Measurements from ENCODE around the gene ANXA1. TPM values are rescaled to one million over a fixed set of nuclear protein-coding genes. Genes with fewer than 3 reads are reported as not detected.

ANXA1 gene
- total RNA-seq, 1 experiment from 2014 or later: 486 TPM

DNA sequence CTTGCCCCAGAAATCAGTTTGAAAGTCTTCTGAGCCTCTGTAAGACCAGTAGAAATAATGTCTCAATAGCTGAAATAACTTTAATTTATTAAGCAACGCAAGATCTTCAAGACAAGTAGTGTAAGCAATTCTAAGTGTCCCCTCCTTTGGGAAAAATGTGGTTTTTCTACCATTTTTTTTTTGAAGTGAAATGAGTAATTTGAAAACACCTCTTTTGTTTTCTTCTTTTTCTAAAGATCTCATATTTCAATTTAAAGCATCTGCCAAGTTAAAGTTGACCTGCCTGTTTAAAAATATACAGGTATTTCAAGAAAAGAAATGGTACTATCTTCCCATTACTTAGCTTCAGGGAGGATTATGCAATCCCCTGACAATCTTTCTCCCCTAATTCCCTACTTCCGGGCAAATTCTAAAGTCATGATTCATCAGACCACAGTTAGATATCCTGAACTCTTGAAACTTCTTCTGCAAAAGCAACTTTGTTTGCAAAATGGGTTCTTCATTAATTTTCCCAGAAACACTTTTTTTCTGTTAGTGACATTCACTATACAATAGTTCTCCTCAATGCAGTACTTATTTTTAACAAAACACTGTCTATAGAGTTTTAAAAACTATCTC is 7.8 kb upstream of the ANXA1 start (continued):
- TF ChIP-seq, protein P1, sequence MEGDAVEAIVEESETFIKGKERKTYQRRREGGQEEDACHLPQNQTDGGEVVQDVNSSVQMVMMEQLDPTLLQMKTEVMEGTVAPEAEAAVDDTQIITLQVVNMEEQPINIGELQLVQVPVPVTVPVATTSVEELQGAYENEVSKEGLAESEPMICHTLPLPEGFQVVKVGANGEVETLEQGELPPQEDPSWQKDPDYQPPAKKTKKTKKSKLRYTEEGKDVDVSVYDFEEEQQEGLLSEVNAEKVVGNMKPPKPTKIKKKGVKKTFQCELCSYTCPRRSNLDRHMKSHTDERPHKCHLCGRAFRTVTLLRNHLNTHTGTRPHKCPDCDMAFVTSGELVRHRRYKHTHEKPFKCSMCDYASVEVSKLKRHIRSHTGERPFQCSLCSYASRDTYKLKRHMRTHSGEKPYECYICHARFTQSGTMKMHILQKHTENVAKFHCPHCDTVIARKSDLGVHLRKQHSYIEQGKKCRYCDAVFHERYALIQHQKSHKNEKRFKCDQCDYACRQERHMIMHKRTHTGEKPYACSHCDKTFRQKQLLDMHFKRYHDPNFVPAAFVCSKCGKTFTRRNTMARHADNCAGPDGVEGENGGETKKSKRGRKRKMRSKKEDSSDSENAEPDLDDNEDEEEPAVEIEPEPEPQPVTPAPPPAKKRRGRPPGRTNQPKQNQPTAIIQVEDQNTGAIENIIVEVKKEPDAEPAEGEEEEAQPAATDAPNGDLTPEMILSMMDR (IDR thresholded peaks at IDR 0.05 in 2 of 3, conservative IDR thresholded peaks at IDR 0.05 in 1 of 3; ENCODE audit: borderline replicate concordance in 1 of 3, insufficient read depth in 1 of 3, low read depth in 2 of 3, low read length in 2 of 3): no peak
- TF ChIP-seq SIN3A (IDR thresholded peaks at IDR 0.05; ENCODE audit: low read depth): peak; percentile 44; the same call in 1 of the 2 replicates
- TF ChIP-seq, protein P2, sequence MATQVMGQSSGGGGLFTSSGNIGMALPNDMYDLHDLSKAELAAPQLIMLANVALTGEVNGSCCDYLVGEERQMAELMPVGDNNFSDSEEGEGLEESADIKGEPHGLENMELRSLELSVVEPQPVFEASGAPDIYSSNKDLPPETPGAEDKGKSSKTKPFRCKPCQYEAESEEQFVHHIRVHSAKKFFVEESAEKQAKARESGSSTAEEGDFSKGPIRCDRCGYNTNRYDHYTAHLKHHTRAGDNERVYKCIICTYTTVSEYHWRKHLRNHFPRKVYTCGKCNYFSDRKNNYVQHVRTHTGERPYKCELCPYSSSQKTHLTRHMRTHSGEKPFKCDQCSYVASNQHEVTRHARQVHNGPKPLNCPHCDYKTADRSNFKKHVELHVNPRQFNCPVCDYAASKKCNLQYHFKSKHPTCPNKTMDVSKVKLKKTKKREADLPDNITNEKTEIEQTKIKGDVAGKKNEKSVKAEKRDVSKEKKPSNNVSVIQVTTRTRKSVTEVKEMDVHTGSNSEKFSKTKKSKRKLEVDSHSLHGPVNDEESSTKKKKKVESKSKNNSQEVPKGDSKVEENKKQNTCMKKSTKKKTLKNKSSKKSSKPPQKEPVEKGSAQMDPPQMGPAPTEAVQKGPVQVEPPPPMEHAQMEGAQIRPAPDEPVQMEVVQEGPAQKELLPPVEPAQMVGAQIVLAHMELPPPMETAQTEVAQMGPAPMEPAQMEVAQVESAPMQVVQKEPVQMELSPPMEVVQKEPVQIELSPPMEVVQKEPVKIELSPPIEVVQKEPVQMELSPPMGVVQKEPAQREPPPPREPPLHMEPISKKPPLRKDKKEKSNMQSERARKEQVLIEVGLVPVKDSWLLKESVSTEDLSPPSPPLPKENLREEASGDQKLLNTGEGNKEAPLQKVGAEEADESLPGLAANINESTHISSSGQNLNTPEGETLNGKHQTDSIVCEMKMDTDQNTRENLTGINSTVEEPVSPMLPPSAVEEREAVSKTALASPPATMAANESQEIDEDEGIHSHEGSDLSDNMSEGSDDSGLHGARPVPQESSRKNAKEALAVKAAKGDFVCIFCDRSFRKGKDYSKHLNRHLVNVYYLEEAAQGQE (IDR thresholded peaks at IDR 0.05; ENCODE audit: low read depth): no peak
- peak; percentile 87 for TF ChIP-seq FOSL1 (IDR thresholded peaks at IDR 0.05; ENCODE audit: low read depth)
- TF ChIP-seq SP1 (IDR thresholded peaks at IDR 0.05; ENCODE audit: low read depth): peak; percentile 80
- no peak for TF ChIP-seq EZH2phosphoT487 (IDR thresholded peaks at IDR 0.05; ENCODE audit: borderline replicate concordance)
- peak; percentile 91 for TF ChIP-seq JUND (IDR thresholded peaks at IDR 0.05)
- TF ChIP-seq CBX3 (IDR thresholded peaks at IDR 0.05; ENCODE audit: low read depth): peak; percentile 86
- TF ChIP-seq YY1 (IDR thresholded peaks at IDR 0.05; ENCODE audit: extremely low read depth, insufficient replicate concordance, low read depth, low read length): peak; percentile 50
- TF ChIP-seq, protein P3, sequence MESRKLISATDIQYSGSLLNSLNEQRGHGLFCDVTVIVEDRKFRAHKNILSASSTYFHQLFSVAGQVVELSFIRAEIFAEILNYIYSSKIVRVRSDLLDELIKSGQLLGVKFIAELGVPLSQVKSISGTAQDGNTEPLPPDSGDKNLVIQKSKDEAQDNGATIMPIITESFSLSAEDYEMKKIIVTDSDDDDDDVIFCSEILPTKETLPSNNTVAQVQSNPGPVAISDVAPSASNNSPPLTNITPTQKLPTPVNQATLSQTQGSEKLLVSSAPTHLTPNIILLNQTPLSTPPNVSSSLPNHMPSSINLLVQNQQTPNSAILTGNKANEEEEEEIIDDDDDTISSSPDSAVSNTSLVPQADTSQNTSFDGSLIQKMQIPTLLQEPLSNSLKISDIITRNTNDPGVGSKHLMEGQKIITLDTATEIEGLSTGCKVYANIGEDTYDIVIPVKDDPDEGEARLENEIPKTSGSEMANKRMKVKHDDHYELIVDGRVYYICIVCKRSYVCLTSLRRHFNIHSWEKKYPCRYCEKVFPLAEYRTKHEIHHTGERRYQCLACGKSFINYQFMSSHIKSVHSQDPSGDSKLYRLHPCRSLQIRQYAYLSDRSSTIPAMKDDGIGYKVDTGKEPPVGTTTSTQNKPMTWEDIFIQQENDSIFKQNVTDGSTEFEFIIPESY (IDR thresholded peaks at IDR 0.05; ENCODE audit: extremely low read depth, insufficient replicate concordance, low read length): no peak
